Glutamatergic neuron (in vitro differentiated cells): ENCODE data around the gene MRFAP1L1. TPM values are rescaled to one million over a fixed set of nuclear protein-coding genes. Genes with fewer than 3 reads are reported as not detected.

Experiments used
- DNase-seq: peaks from one replicate; pipeline ENCODE4 v3.0.0; 2022
- H3K27ac Mint-ChIP-seq: one replicate; pipeline ENCODE4 v1.8.0; 2020; ENCODE audit warnings: mild to moderate bottlenecking, mixed read lengths, inconsistent platforms; ENCODE audit not compliant: unreplicated experiment
- H3K27me3 Mint-ChIP-seq: one replicate; pipeline ENCODE4 v1.8.0; 2020; ENCODE audit warnings: mild to moderate bottlenecking, moderate library complexity, mixed read lengths, inconsistent platforms; ENCODE audit not compliant: unreplicated experiment
- H3K36me3 Mint-ChIP-seq: one replicate; pipeline ENCODE4 v1.8.0; 2020; ENCODE audit warnings: mild to moderate bottlenecking, mixed read lengths, inconsistent platforms; ENCODE audit not compliant: unreplicated experiment
- H3K4me1 Mint-ChIP-seq: one replicate; pipeline ENCODE4 v1.8.0; 2020; ENCODE audit warnings: mild to moderate bottlenecking, low read depth, mixed read lengths, inconsistent platforms; ENCODE audit not compliant: unreplicated experiment
- H3K4me3 Mint-ChIP-seq: one replicate; pipeline ENCODE4 v1.8.0; 2020; ENCODE audit warnings: mild to moderate bottlenecking, mixed read lengths, inconsistent platforms; ENCODE audit not compliant: unreplicated experiment
- H3K9me3 Mint-ChIP-seq: one replicate; pipeline ENCODE4 v1.8.0; 2020; ENCODE audit warnings: mild to moderate bottlenecking, moderate library complexity, mixed read lengths, inconsistent platforms; ENCODE audit not compliant: unreplicated experiment
- CTCF ChIP-seq: fragments of 200-600 bp; sonication (generic); IDR thresholded peaks from one replicate; pipeline ENCODE4 v1.5.0; 2021; ENCODE audit not compliant: partially characterized antibody, unreplicated experiment
- total RNA-seq: library from RNA; stranded (reverse); fragmentation: NEBNext Ultra II Directional; extraction: Animal tissue kit (Norgen Biotek cat#: 25700); gene quantifications from one replicate; pipeline ENCODE4 v1.2.1, GENCODE V29; 2021; ENCODE audit not compliant: unreplicated experiment

The MRFAP1L1 gene
- total RNA-seq, 1 donor from 2014 or later = 66.1 TPM

GRCh38 chr4:6746721-6747293, 37.1 kb upstream of the MRFAP1L1 start:
- no peaks in the 10 kb centered on the region for H3K27me3 Mint-ChIP-seq
- H3K36me3 Mint-ChIP-seq = no peaks in the 10 kb centered on the region
- no peak for DNase-seq
- peaks cover 5% of the 10 kb centered on the region for H3K4me1 Mint-ChIP-seq
- H3K9me3 Mint-ChIP-seq = peaks cover 2% of the 10 kb centered on the region
- H3K4me3 Mint-ChIP-seq = no peak overlapping the region
- TF ChIP-seq CTCF = no peak
- H3K27ac Mint-ChIP-seq = no peak overlapping the region

- no peaks in the 10 kb centered on the region for H3K27me3 Mint-ChIP-seq
- peaks cover 5% of the 10 kb centered on the region for H3K4me1 Mint-ChIP-seq
- DNase-seq = no peak
- no peak for TF ChIP-seq CTCF
- no peaks in the 10 kb centered on the region for H3K36me3 Mint-ChIP-seq
- no peak overlapping the region for H3K4me3 Mint-ChIP-seq
- H3K27ac Mint-ChIP-seq = no peak overlapping the region
- peaks cover 5% of the 10 kb centered on the region for H3K9me3 Mint-ChIP-seq
Observed at GRCh38 chr4:6742989-6743388, 33.3 kb upstream of the MRFAP1L1 start.

GRCh38 chr4:6742507-6742906, 32.8 kb upstream of the MRFAP1L1 start:
- no peaks in the 10 kb centered on the region for H3K36me3 Mint-ChIP-seq
- DNase-seq = no peak
- H3K27me3 Mint-ChIP-seq = no peaks in the 10 kb centered on the region
- peaks cover 5% of the 10 kb centered on the region for H3K4me1 Mint-ChIP-seq
- no peak overlapping the region for H3K4me3 Mint-ChIP-seq
- no peak for TF ChIP-seq CTCF
- no peak overlapping the region for H3K27ac Mint-ChIP-seq
- peaks cover 5% of the 10 kb centered on the region for H3K9me3 Mint-ChIP-seq

- H3K27ac Mint-ChIP-seq = no peak overlapping the region
- H3K27me3 Mint-ChIP-seq = no peaks in the 10 kb centered on the region
- no peak overlapping the region for H3K4me3 Mint-ChIP-seq
- H3K4me1 Mint-ChIP-seq = no peaks in the 10 kb centered on the region
- no peak for DNase-seq
- TF ChIP-seq CTCF = no peak
- no peaks in the 10 kb centered on the region for H3K36me3 Mint-ChIP-seq
- H3K9me3 Mint-ChIP-seq = peaks cover 3% of the 10 kb centered on the region
Observed at GRCh38 chr4:6740347-6740746, 30.7 kb upstream of the MRFAP1L1 start.

GRCh38 chr4:6739920-6740319, 30.3 kb upstream of the MRFAP1L1 start:
- Mint-ChIP-seq H3K4me3 (no peak overlapping the region), H3K4me1 (no peaks in the 10 kb centered on the region), H3K27me3 (no peaks in the 10 kb centered on the region), H3K27ac (no peak overlapping the region), H3K9me3 (peaks cover 3% of the 10 kb centered on the region), H3K36me3 (no peaks in the 10 kb centered on the region)
- no peak for DNase-seq
- no peak for TF ChIP-seq CTCF
